ENCODE measurements around the gene FMOD.

The FMOD gene

GRCh38 chr1:203351037-203351625, at the start of gene FMOD:
TSS of gene FMOD (minus strand) at chr1:203351122. CDS start at chr1:203348270, 2,852 bp downstream.
- DNase-seq (ENCODE audit: low spot score) (no peak), FAIRE-seq (no peak)

DNA sequence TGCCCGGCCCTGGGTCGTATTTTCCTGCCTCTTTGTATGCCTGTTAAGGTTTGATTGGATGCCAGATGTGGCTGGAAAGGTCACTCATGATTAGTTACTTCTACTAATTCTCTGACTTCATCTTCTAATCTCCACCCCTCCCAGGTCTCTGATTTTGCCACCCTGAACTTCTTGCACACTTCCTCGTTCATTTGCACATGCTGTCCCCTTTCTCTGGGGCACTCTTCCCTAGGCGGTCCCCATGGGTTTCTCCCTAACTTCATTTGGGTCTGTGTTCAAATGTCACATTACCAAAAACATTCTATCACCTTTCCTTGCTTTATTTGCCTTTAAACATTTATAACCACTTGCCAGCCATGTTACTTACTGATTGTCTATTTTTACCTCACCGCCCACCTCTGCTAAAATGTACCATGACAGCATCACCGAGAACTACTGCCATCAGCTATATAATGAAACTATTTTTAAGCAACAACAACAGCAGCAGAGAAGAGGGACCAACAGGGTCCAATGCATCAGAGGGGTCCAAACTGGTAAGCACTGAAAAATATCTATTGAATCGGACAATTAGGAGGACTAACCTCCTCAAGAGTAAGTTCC, 45.8 kb upstream of the FMOD start:
- no peak for DNase-seq (ENCODE audit: low spot score)
- no peak for FAIRE-seq

GRCh38 chr1:203395751-203396150, 44.8 kb upstream of the FMOD start:
- DNase-seq (ENCODE audit: low spot score) (no peak), FAIRE-seq (no peak)

DNA sequence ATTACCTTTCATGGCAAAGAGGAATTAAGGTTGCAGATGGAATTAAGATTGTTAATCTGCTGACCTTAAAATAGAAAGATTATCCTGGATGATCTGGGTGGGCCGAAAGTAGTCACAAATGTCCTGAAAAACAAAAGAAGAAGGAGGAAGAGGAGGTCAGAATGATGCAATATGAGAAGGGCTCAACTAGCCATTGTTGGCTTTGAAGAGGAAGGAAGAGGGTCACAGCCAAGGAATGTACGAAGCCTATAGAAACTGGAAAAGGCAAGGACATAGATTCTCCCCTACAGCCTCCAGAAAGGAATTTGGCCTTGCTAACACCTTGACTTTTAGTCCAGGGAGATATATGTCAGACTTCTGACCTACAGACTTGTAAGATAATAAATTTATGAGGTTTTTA, 39.4 kb upstream of the FMOD start:
- FAIRE-seq (no peak), DNase-seq (ENCODE audit: low spot score) (no peak)

- FAIRE-seq (no peak), DNase-seq (ENCODE audit: low spot score) (no peak)
Measured at GRCh38 chr1:203388683-203389082, 37.8 kb upstream of the FMOD start.

GRCh38 chr1:203382026-203382425, 31.1 kb upstream of the FMOD start:
- FAIRE-seq (no peak), DNase-seq (ENCODE audit: low spot score) (no peak)

- DNase-seq (ENCODE audit: low spot score) (no peak), FAIRE-seq (no peak)
Measured at GRCh38 chr1:203381151-203381751, 30.3 kb upstream of the FMOD start.

GRCh38 chr1:203380420-203381150, 29.7 kb upstream of the FMOD start:
- DNase-seq (ENCODE audit: low spot score): no peak
- no peak for FAIRE-seq

GRCh38 chr1:203379825-203380224, 28.9 kb upstream of the FMOD start:
- no peak for FAIRE-seq

GRCh38 chr1:203378556-203379245, 27.8 kb upstream of the FMOD start:
- no peak for DNase-seq (ENCODE audit: low spot score)
- FAIRE-seq: no peak

More at GRCh38 chr1:203379825-203380224, 28.9 kb upstream of the FMOD start:
- DNase-seq (ENCODE audit: low spot score): no peak

- no peak for DNase-seq (ENCODE audit: low spot score)
- FAIRE-seq: no peak
Measured at GRCh38 chr1:203373991-203374390, 23.1 kb upstream of the FMOD start.

DNA sequence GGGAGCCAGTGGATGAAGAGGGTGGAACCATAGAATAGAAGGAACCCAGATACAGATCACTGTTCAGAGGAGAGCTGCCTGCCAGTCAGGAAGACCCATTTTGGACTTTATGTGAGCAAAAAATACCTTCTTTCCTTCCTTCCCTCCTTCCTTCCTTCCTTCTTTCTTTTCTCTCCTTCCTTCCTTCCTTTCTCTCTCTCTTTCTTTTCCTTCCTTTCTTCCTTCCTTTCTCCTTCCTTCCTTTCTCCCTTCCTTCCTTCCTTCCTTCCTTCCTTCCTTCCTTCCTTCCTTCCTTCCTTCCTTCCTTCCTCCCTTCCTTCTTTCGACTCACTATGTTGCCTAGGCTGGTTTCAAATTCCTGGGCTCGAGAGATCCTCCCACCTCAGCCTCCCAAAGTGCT, 22.1 kb upstream of the FMOD start:
- no peak for FAIRE-seq
- no peak for DNase-seq (ENCODE audit: low spot score)

DNA sequence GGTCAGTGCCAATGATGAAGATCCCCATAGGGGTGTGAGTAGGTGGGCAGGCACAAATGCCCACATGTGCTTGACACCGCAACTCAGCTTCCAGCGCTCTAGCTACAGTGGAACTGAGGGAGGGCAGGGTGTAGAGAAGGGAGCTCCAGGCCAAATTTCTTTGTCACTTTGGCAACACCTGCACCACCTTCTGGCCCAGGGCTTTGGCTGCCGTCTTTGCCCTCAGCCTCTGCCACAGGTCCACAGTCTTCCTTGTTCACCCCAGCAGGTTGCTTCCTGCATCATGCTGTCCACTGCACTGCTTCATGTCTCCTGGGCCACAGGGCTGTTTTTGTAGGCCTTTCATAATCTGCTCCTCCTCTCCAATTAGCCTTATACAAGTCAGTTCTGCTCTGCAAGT, 20.4 kb upstream of the FMOD start:
- FAIRE-seq (no peak), DNase-seq (ENCODE audit: low spot score) (no peak)

GRCh38 chr1:203369666-203370065, 18.7 kb upstream of the FMOD start:
- no peak for FAIRE-seq
- DNase-seq (ENCODE audit: low spot score): no peak

- DNase-seq (ENCODE audit: low spot score) (no peak), FAIRE-seq (no peak)
Measured at GRCh38 chr1:203368624-203369451, 17.9 kb upstream of the FMOD start.

DNA sequence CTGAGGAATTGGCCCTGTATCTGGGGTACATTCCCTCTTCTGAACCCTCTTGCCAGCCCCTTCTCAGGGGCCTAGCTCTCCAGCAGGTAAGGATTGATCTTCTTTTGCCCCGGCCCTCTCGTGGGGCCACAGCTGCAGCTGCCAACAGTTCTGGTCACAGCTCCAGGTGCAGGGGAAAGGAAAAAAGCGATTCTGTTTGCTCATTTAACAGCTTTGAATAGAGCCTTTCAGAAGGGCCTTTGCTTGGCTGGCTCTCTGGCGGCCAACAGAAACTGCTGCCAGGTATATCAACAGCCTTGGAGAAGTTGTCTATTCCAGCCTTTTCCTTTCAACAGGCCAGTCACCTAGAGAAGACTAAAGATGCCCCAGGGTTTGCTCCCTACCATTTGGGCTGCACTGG, 16.1 kb upstream of the FMOD start:
- DNase-seq (ENCODE audit: low spot score) (no peak), FAIRE-seq (no peak)

GRCh38 chr1:203366476-203366875, 15.6 kb upstream of the FMOD start:
- no peak for FAIRE-seq

GRCh38 chr1:203364806-203365205, 13.9 kb upstream of the FMOD start:
- no peak for DNase-seq (ENCODE audit: low spot score)
- no peak for FAIRE-seq

More at GRCh38 chr1:203366476-203366875, 15.6 kb upstream of the FMOD start:
- DNase-seq (ENCODE audit: low spot score): no peak

DNA sequence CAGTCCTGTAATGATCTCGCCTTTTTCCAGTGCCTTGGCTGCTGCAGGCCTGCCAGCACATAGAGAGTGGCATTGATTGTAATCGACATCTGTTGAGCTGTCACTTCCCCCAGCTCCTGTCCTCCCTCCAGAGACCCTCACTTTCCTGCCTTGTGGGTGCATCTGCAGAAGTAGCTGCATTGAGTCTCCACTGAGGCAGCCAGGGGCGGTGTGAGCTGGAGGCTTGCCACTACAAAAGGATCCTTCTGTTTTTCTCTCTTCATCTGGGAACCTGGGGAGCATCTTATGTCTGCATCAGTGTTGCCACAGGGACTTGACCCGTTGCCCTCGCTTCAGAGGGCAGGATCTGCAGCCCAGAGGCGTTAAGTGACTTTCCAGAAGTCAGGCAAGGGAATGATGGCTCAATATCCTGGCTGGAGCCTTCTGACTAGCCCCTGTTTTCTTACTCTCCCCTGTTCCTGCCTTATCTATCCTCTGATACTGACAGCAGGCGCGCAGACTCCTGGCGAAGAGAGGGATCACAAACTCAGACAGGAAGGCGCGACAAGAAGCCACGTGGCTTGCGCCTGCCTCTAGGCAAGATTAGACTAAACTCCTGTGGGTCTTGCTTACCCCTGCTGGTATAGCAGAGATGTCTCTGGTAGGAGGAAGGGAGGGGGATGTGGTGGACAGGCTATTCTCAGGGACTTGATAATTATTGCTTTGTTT, 13.3 kb upstream of the FMOD start:
- DNase-seq (ENCODE audit: low spot score) (no peak), FAIRE-seq (no peak)

DNA sequence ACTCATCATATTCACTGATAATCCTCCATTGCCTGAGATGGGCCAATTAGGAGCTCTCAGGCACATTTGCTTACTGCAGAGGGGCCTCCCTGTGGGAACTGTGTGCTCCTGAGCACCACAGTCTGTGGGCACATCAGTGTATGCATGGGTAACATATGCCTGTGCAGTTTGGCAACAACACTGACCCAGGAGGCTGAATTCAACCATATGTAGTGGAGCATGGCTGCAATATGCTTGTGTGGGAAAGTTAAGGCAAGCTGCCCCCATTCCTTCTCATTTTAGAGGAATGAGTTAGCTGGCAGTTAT, 11.8 kb upstream of the FMOD start:
- FAIRE-seq: no peak

More for the DNA sequence above, 11.8 kb upstream of the FMOD start:
- no peak for DNase-seq (ENCODE audit: low spot score)

Measured in RCC 7860 (cell line).